ENCODE results near the gene KRT82. TPM values are rescaled to one million over a fixed set of nuclear protein-coding genes. Genes with fewer than 3 reads are reported as not detected.

The KRT82 gene
- total and polyA plus RNA-seq, 2 of the 8 experiments (the other 6 are each of a cell fraction or from before 2014, with no cell fraction given): not detected

DNA sequence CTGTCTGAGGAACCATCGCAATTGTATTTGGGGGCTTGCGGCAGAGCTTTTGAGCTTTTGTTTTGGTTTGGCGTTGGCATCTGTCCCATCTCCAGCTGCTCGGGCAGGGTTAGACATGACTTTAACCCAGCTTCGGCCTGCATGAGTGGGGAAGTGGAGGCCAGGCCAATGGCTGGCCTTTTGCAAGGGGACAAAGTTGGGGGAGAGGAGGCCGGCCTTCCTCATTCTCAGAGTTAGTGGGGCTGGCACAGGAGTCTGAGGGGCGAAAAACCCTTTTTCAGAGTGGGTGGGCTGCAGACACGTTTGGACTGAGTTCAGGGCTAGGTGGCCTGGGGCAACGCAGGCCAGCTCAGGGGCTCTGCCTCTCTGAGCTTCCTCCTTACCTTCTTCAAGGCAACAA, 5.2 kb downstream of the KRT82 start:
- ChIA-PET POLR2A (ENCODE audit: partially characterized antibody) (interaction anchor here (0.8 kb wide), 1 partner anchor 168 kb away, joined by 4 read pairs; the partner anchor contains the start of gene KRT7), CTCF (ENCODE audit: partially characterized antibody) (interaction anchor here (0.8 to 11.3 kb wide), 17 partner anchors 10 to 477 kb away, joined by 3 to 112 read pairs (median 3); no protein-coding TSS in a partner anchor)
- H3K23ac ChIP-seq (ENCODE audit: insufficient read length): no peak overlapping the region
- H3K79me2 ChIP-seq (ENCODE audit: control insufficient read depth in 1 of 2, insufficient read depth in 2 of 2, low read length in 2 of 2): no peaks in the 10 kb centered on the region
- H4K5ac ChIP-seq (ENCODE audit: insufficient read length, low read depth, low read length): no peak overlapping the region
- H2BK15ac ChIP-seq (ENCODE audit: low read length): no peak overlapping the region
- DNase-seq (ENCODE audit: low read depth in 1 of 2, low spot score in 2 of 2) (no peak), FAIRE-seq (no peak)
- no peaks in the 10 kb centered on the region; a peak in 1 of 7 replicates for H3K27me3 ChIP-seq (replicated peaks in 1 of 4; ENCODE audit: control insufficient read depth in 3 of 4, extremely low read depth in 1 of 4, insufficient read depth in 3 of 4, low read length in 3 of 4)
- peaks cover 0 to 5% (median under 1%) of the 10 kb centered on the region in 4 experiments; a peak in 1 of 7 replicates for H3K4me1 ChIP-seq (replicated peaks in 1 of 4; ENCODE audit: control insufficient read depth in 3 of 4, insufficient read depth in 4 of 4, low read length in 3 of 4)
- no peak overlapping the region for H3K4ac ChIP-seq (replicated peaks; ENCODE audit: insufficient read length, low read depth, low read length)
- no peak overlapping the region for H4K91ac ChIP-seq (replicated peaks; ENCODE audit: insufficient read length, low read length)
- no peak overlapping the region for H3K14ac ChIP-seq (ENCODE audit: insufficient read length)
- no peaks in the 10 kb centered on the region for H3K79me1 ChIP-seq (ENCODE audit: low read depth, low read length)
- H3K23me2 ChIP-seq (ENCODE audit: low read depth, low read length): peaks cover 3% of the 10 kb centered on the region; the same call in 1 of the 2 replicates
- no peak overlapping the region for H3K9ac ChIP-seq (replicated peaks in 1 of 4; ENCODE audit: extremely low read depth in 1 of 4, low read depth in 3 of 4, low read length in 3 of 4)
- no peak overlapping the region for H2AK5ac ChIP-seq (ENCODE audit: low read depth, low read length)
- no peak overlapping the region for H2BK20ac ChIP-seq (ENCODE audit: low read length)
- H2BK12ac ChIP-seq (ENCODE audit: low read depth, low read length): no peak overlapping the region
- no peak overlapping the region for H3K27ac ChIP-seq (ENCODE audit: low read depth, low read length)
- WGBS, 2 experiments (ENCODE audit: extremely low coverage in 1 of 2, insufficient coverage in 1 of 2, insufficient read length in 1 of 2, insufficient replicate concordance in 2 of 2, low coverage in 1 of 2, low lambda C conversion rate in 2 of 2, missing lambda C conversion rate in 1 of 2): 94% methylated on average over 9 of the region's 9 CpGs; no CpG with 5 or more reads in 1 of the 2 experiments
- H2BK120ac ChIP-seq (replicated peaks; ENCODE audit: low read depth, low read length): no peak overlapping the region
- no peaks in the 10 kb centered on the region for H4K20me1 ChIP-seq (replicated peaks in 1 of 2; ENCODE audit: control insufficient read depth in 1 of 2, insufficient read depth in 2 of 2, low read length in 2 of 2)
- no peak overlapping the region for H3K4me3 ChIP-seq (ENCODE audit: extremely low read depth in 1 of 4, insufficient read depth in 2 of 4, low read depth in 3 of 4, low read length in 4 of 4)
- no peaks in the 10 kb centered on the region for H3K36me3 ChIP-seq (ENCODE audit: control insufficient read depth in 2 of 4, insufficient read depth in 4 of 4, low read length in 3 of 4)
- no peak overlapping the region for H4K8ac ChIP-seq (ENCODE audit: extremely low read depth, insufficient read depth, low read length)
- H2AFZ ChIP-seq (ENCODE audit: low read length): no peak overlapping the region
- H3K56ac ChIP-seq (replicated peaks; ENCODE audit: insufficient read length, low read depth, low read length): no peak overlapping the region
- H3K4me2 ChIP-seq (ENCODE audit: insufficient read depth in 1 of 2, low read depth in 2 of 2, low read length in 2 of 2): no peak overlapping the region
- no peak overlapping the region for H3K18ac ChIP-seq (ENCODE audit: extremely low read depth, low read length)
- H3K9me3 ChIP-seq (ENCODE audit: insufficient read depth in 2 of 2, low read depth in 1 of 2, low read length in 1 of 2): no peaks in the 10 kb centered on the region
- no peak overlapping the region for H2BK5ac ChIP-seq (ENCODE audit: low read depth, low read length)
- no peak for TF ChIP-seq TBP (IDR thresholded peaks at IDR 0.05; ENCODE audit: low read depth, low read length)
- TF ChIP-seq PHF8 (conservative IDR thresholded peaks at IDR 0.05; ENCODE audit: low read depth, low read length): no peak
- no peak for TF ChIP-seq SIN3A (conservative IDR thresholded peaks at IDR 0.05 in 1 of 2, IDR thresholded peaks at IDR 0.05 in 1 of 2; ENCODE audit: low read depth in 1 of 2, low read length in 2 of 2)
- no peak for TF ChIP-seq TEAD4 (IDR thresholded peaks at IDR 0.05; ENCODE audit: low read depth, low read length)
- no peak for TF ChIP-seq BACH1 (IDR thresholded peaks at IDR 0.05; ENCODE audit: low read length)
